A549 (cell line): ENCODE results near the gene ZMYND8. TPM values are rescaled to one million over a fixed set of nuclear protein-coding genes. Genes with fewer than 3 reads are reported as not detected.
"Not testable (repeated sequence)": the region's sequence is repeated elsewhere in the genome, so short reads cannot be mapped to it uniquely, and the experiment has no call there.

Experiments used
- ATAC-seq, 2 experiments: fragments of 200-7000 bp in 1 of 2; fragments of >200 bp in 1 of 2; cut with Nextera tagmentation in 1 of 2; cut with Tn5 transposase in 1 of 2; 3 replicates each; pipeline versions ENCODE4 v1.8.0 to v1.9.1; 2018 to 2020; ENCODE audit warnings: mild to moderate bottlenecking in 1 of 2, moderate library complexity in 1 of 2
- CTCF ChIA-PET: fragments of 300-600 bp; sonication (Branson Sonifier 250); formaldehyde crosslinking; extraction: SDS; loops from one replicate; lab custom pipeline; 2021; ENCODE audit warnings: antibody characterized with exemption, inconsistent platforms; lab: Yijun Ruan, JAX
- POLR2A ChIA-PET: fragments of 350-600 bp; formaldehyde crosslinking; extraction: SDS; loops from one replicate; lab custom pipeline; 2021; ENCODE audit warnings: antibody characterized with exemption, inconsistent platforms; lab: Yijun Ruan, JAX
- DNase-seq, 2 experiments: peaks; one replicate each; pipeline versions ENCODE4 v3.0.0 to v3.0.0-alpha.2; 2011 to 2016; ENCODE audit warnings: low read depth in 1 of 2, low spot score in 1 of 2
- FAIRE-seq: peaks from 2 replicates; lab custom pipeline; 2011; peaks lifted over from hg19 to GRCh38; lab: Jason Lieb, UNC
- H3K27ac ChIP-seq, 2 experiments: fragments of >200 bp; sonication (Bioruptor Twin); formaldehyde crosslinking; 3 replicates each; pipeline ENCODE4 v1.5.1; 2016 to 2017
- H3K4me1 ChIP-seq: fragments of >200 bp; sonication (Bioruptor Twin); formaldehyde crosslinking; 3 replicates; pipeline ENCODE4 v1.6.1; 2016
- H3K4me2 ChIP-seq: fragments of >200 bp; sonication (Bioruptor Twin); formaldehyde crosslinking; 3 replicates; pipeline ENCODE4 v1.6.1; 2016
- H3K4me3 ChIP-seq: fragments of >200 bp; sonication (Bioruptor Twin); formaldehyde crosslinking; 3 replicates; pipeline ENCODE4 v1.5.1; 2016
- H3K9me3 ChIP-seq: fragments of >200 bp; sonication (Bioruptor Twin); formaldehyde crosslinking; 3 replicates; pipeline ENCODE4 v1.6.1; 2016
- CBX2 ChIP-seq: fragments of 200-600 bp; sonication (generic); IDR thresholded peaks from 2 replicates; pipeline ENCODE4 v1.6.1; 2016; ENCODE audit warnings: low read depth, mild to moderate bottlenecking, borderline replicate concordance
- CBX8 ChIP-seq: fragments of 200-600 bp; sonication (generic); IDR thresholded peaks from 2 replicates; pipeline ENCODE4 v1.6.1; 2016
- CEBPB ChIP-seq, 2 experiments: fragments of >200 bp in 1 of 2; sonication (Bioruptor Twin) in 1 of 2; formaldehyde crosslinking in 1 of 2; IDR thresholded peaks; 2 replicates each; pipeline ENCODE4 v1.6.1; 2012 to 2016
- CHD4 ChIP-seq: fragments of 200-600 bp; sonication (generic); IDR thresholded peaks from 2 replicates; pipeline ENCODE4 v1.6.1; 2016; ENCODE audit warnings: antibody characterized with exemption, mild to moderate bottlenecking, borderline replicate concordance
- E2F6 ChIP-seq: IDR thresholded peaks from 2 replicates; pipeline ENCODE4 v1.6.1; 2012; ENCODE audit warnings: low read depth, borderline replicate concordance
- ELK1 ChIP-seq: fragments of 150-350 bp; IDR thresholded peaks from 2 replicates; pipeline ENCODE4 v1.6.1; 2014; ENCODE audit warnings: low read depth, mild to moderate bottlenecking, low read length
- EP300 ChIP-seq, 2 experiments: fragments of >200 bp; sonication (Bioruptor Twin); formaldehyde crosslinking; IDR thresholded peaks; 2 replicates in 1 of 2; 3 replicates in 1 of 2; pipeline ENCODE4 v1.6.1; 2016 to 2017
- FOSB ChIP-seq: fragments of 250-450 bp; sonication (Bioruptor Pico); IDR thresholded peaks from 2 replicates; pipeline ENCODE4 v1.5.0; 2020; ENCODE audit warnings: mild to moderate bottlenecking, moderate library complexity
- HDAC2 ChIP-seq: fragments of 200-600 bp; sonication (generic); IDR thresholded peaks from 2 replicates; pipeline ENCODE4 v1.6.1; 2016
- HES2 ChIP-seq: fragments of >200 bp; sonication (Bioruptor Twin); formaldehyde crosslinking; IDR thresholded peaks from 2 replicates; pipeline ENCODE4 v1.6.1; 2016
- HOXA7 ChIP-seq: fragments of 250-450 bp; sonication (Bioruptor Pico); IDR thresholded peaks from 2 replicates; pipeline ENCODE4 v1.5.0; 2020; ENCODE audit warnings: mild to moderate bottlenecking, moderate library complexity
- JUN ChIP-seq, 2 experiments: fragments of >200 bp; sonication (Bioruptor Twin); formaldehyde crosslinking; IDR thresholded peaks; 2 replicates in 1 of 2; 3 replicates in 1 of 2; pipeline ENCODE4 v1.6.1; 2016 to 2017
- JUNB ChIP-seq: fragments of >200 bp; sonication (Bioruptor Twin); formaldehyde crosslinking; IDR thresholded peaks from 2 replicates; pipeline ENCODE4 v1.6.1; 2016
- MAFK ChIP-seq: fragments of 450-650 bp; IDR thresholded peaks from 2 replicates; pipeline ENCODE4 v1.6.1; 2014; ENCODE audit not compliant: partially characterized antibody
- MAX ChIP-seq: IDR thresholded peaks from 2 replicates; pipeline ENCODE4 v1.6.1; 2012
- NR3C1 ChIP-seq: fragments of >200 bp; sonication (Bioruptor Twin); formaldehyde crosslinking; IDR thresholded peaks from 3 replicates; pipeline ENCODE4 v1.6.1; 2017
- POLR2A ChIP-seq: IDR thresholded peaks from 2 replicates; pipeline ENCODE4 v1.6.1; 2012; ENCODE audit warnings: mild to moderate bottlenecking, low read length
- RFX5 ChIP-seq: fragments of 450-650 bp; IDR thresholded peaks from 2 replicates; pipeline ENCODE4 v1.7.1; 2014; ENCODE audit warnings: antibody characterized with exemption, mild to moderate bottlenecking, moderate library complexity
- RNF2 ChIP-seq: fragments of 200-600 bp; sonication (generic); IDR thresholded peaks from 2 replicates; pipeline ENCODE4 v1.6.1; 2016; ENCODE audit warnings: low read depth, mild to moderate bottlenecking, antibody characterized with exemption, moderate library complexity, borderline replicate concordance
- SMC3 ChIP-seq: fragments of >200 bp; sonication (Bioruptor Twin); formaldehyde crosslinking; IDR thresholded peaks from 3 replicates; pipeline ENCODE4 v1.6.1; 2018; ENCODE audit warnings: inconsistent platforms
- SREBF2 ChIP-seq: fragments of 450-650 bp; IDR thresholded peaks from 2 replicates; pipeline ENCODE4 v1.6.1; 2014; ENCODE audit warnings: mild to moderate bottlenecking, moderate library complexity
- WGBS: methylation state at CpG from one replicate; pipeline ENCODE4 v1.1.6; 2017; ENCODE audit errors: missing lambda C conversion rate; 5-methylcytosine and 5-hydroxymethylcytosine counted together
- polyA plus RNA-seq, 4 experiments: library from polyadenylated mRNA; depleted of rRNA in 3 of 4; stranded (reverse); fragments of >200 nt; fragmentation: RNase III in 1 of 4; extraction: RNeasy Plus Mini Kit Qiagen cat#74134 plus additional on column Dnase treatment in 1 of 4; gene quantifications; 2 replicates in 3 of 4; 3 replicates in 1 of 4; pipeline ENCODE4 v1.2.3, GENCODE V29; 2011 to 2017

The ZMYND8 gene
- polyA plus RNA-seq, 2 of the 4 experiments (the other 2 are of a cell fraction): 10.4 to 24.9 TPM

GRCh38 chr20:47262365-47263013 is 94.0 kb downstream of the ZMYND8 start:
- DNase-seq (no peak), FAIRE-seq (no peak), ATAC-seq (no peak)
- Histone ChIP-seq H3K4me3 (no peak overlapping the region), H3K27ac (no peak overlapping the region), H3K4me1 (no peaks in the 10 kb centered on the region), H3K9me3 (no peaks in the 10 kb centered on the region), H3K4me2 (no peak overlapping the region)
- POLR2A ChIA-PET: no interaction called here
- CTCF ChIA-PET: interaction anchor here (1.3 to 4.7 kb wide), 4 partner anchors 10 to 511 kb away, joined by 3 to 41 read pairs (median 12); no protein-coding TSS in a partner anchor
- 88% methylated on average over 15 of the region's 15 CpGs for WGBS
- TF ChIP-seq NR3C1 (no peak), ELK1 (no peak), CBX8 (no peak), FOSB (CRISPR knock-in tag) (no peak), CHD4 (no peak), HOXA7 (no peak)

GRCh38 chr20:47262008-47262364 is 94.5 kb downstream of the ZMYND8 start:
- 93% methylated on average over 8 of the region's 8 CpGs for WGBS
- no peak for TF ChIP-seq EP300 (IDR thresholded peaks at IDR 0.05)
- TF ChIP-seq SREBF2: no peak
- no peak for TF ChIP-seq CEBPB (IDR thresholded peaks at IDR 0.05)
- TF ChIP-seq CBX2: no peak
- no peak for TF ChIP-seq MAX
- no peak for TF ChIP-seq RFX5
- TF ChIP-seq JUN (IDR thresholded peaks at IDR 0.05): no peak
- TF ChIP-seq HDAC2: no peak
- TF ChIP-seq HES2: no peak
- TF ChIP-seq MAFK: no peak
- TF ChIP-seq POLR2A: no peak
- TF ChIP-seq JUNB: no peak
- no peak for TF ChIP-seq SMC3
- TF ChIP-seq E2F6: no peak
- no peak for TF ChIP-seq RNF2
- Histone ChIP-seq H3K27ac (no peak overlapping the region), H3K4me2 (no peak overlapping the region), H3K4me1 (0 out of 3 replicates have a peak, but pooled peaks cover 3% of the 10 kb centered on the region), H3K9me3 (no peaks in the 10 kb centered on the region), H3K4me3 (no peak overlapping the region)
- ChIA-PET CTCF (interaction anchor here (1.3 to 4.7 kb wide), 4 partner anchors 10 to 510 kb away, joined by 3 to 41 read pairs (median 12); no protein-coding TSS in a partner anchor), POLR2A (no interaction called here)
- ATAC-seq: no peak
- no peak for FAIRE-seq
- no peak for DNase-seq

GRCh38 chr20:47261161-47261774 is 95.2 kb downstream of the ZMYND8 start:
- DNase-seq, POLR2A ChIA-PET, H3K4me1 ChIP-seq, H3K4me3 ChIP-seq, H3K9me3 ChIP-seq, FAIRE-seq, ATAC-seq, H3K4me2 ChIP-seq, H3K27ac ChIP-seq: not testable (repeated sequence)
- 100% methylated on average over 2 of the region's 2 CpGs for WGBS
- CTCF ChIA-PET: interaction anchor here (1.3 to 8.8 kb wide), 3 partner anchors 11 to 122 kb away, joined by 3 to 51 read pairs (median 41); no protein-coding TSS in a partner anchor

- DNase-seq, H3K27ac ChIP-seq, H3K9me3 ChIP-seq, H3K4me1 ChIP-seq, POLR2A ChIA-PET, H3K4me3 ChIP-seq, FAIRE-seq, H3K4me2 ChIP-seq, ATAC-seq: not testable (repeated sequence)
- CTCF ChIA-PET: interaction anchor here (4.7 to 8.8 kb wide), 2 partner anchors 12 to 122 kb away, joined by 41 to 51 read pairs; no protein-coding TSS in a partner anchor
- 97% methylated on average over 8 of the region's 8 CpGs for WGBS
Measured at GRCh38 chr20:47260540-47261126, 95.9 kb downstream of the ZMYND8 start.
